Stimulated activated CD8-positive, alpha-beta memory T cell treated with anti-CD3 and anti-CD28 coated beads, Interleukin-7, amount 100 ng/mL, for 1 hour (primary cell): Measurements from ENCODE around the gene CARM1.
"Not testable (repeated sequence)": the region's sequence is repeated elsewhere in the genome, so short reads cannot be mapped to it uniquely, and the experiment has no call there.

Experiments
- DNase-seq, 2 donors: peaks; one replicate each; pipeline ENCODE4 v3.0.0-alpha.2; 2020; ENCODE audit warnings: low read depth in 2 of 2

CARM1 gene

DNA sequence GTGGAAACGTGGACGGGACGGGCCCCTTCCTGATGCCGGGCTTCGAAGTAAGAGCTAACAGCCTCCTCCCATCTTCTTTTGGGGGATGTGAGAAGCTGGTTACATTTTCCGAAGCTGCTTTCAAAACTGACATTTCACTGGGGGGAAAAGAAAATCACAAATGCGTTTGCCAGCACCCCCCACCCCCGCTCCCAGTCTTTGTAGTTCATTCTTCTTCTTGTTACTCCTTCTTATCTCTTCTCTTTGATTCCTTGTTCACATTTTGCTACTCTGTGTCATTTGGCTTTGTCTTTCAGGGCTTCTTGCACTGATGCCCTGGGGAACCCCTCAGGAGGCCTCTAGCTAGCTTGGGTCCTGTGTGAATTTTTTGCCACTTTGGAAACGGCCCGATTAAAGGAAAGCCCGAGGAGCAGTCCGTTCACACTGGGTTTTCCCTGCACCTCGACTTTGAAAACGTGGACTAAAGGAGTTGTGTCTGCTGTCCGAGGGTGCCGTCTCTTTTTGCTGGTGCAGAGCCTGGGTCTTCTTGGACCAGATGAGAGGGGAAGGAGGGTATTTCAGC is 1.3 kb downstream of the CARM1 start:
- no peak for DNase-seq

DNA sequence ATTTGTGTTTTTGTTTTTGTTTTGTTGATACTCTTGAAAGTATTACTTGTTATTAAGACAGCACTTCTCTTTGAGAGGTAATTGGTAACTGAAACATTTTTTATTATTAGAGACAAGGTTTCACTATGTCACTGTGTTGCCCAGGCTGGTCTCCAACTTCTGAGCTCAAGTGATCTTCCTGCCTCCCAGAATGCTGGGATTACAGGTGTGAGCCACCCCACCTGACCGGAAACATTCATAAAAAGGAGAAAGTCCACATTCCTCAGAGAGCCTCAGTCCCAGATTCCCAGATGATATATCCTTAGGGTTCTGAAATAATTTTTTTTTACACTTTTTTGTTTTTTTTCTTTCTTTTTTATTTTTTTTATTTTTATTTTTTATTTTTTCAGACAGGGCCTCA is 2.7 kb downstream of the CARM1 start:
- no peak for DNase-seq

DNA sequence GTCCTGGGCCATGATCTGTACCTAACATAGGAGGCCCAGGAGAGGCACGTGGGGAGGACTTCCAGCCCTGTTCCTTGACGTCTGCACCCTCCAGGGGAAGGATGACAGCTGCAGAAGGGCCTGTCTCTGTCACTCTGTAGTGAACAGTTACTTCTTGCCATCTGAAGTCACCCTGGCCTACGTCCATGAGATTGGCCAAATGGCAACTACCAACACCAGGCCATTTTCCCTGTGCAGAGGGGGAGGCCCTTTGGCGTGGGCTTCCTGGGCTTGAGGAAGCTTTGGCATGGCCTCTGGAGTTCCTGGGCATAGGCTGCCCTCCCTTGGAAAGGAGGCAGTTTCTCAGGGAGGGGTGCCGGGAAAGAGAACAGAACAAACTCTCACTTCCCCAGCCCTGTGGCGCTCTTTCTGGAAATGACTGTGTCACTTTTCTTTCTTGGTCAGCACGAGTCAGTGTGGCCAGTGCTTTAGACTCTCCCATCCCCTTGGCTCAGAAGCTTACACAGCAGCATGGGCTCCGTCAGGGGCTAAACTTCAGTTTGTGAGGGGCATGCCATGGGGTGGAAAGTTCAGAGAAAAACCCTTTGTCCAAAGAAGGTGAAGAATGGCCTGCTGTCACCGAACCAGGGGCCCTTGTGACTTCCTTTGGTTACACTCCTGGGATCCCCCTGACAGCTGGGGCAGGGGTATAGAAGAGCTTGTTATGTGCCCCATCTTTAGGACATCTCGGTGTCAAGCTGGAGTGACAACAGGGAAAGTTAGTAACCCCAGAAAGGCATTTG is 5.3 kb downstream of the CARM1 start:
- DNase-seq, result no peak

DNA sequence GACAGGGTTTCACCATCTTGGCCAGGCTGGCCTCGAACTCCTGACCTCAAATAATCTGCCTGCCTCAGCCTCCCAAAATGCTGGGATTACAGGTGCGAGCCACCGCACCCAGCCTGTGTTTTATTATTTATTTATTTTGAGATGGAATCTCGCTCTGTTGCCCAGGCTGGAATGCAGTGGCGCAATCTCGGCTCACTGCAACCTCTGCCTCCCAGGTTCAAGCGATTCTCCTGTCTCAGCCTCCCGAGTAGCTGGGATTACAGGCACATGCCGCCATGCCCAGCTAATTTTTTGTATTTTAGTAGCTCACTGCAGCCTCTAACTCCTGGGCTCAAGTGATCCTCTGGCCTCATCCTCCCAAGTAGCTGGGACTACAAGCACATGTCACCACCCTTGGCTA is 6.3 kb downstream of the CARM1 start:
- DNase-seq, result not testable (repeated sequence)

DNA sequence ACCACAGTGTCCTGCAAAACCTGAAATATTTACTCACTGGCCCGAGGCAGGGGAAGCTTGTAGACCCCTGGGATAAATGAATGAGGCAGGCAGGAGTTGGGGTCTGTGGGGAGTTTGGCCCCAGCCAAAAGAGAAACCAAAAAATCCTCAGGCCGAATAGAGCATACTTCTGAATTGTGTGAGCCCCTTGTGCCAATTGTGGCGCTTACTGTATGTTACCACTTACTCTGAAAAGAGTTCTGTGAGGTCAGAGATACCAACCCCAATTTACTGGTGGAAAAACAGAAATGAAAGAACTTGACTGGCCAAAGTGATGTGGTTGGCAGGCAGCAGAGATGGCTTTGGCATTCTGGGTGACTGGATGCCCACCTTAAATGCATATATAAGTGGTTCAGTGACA is 6.9 kb downstream of the CARM1 start:
- no peak for DNase-seq

DNA sequence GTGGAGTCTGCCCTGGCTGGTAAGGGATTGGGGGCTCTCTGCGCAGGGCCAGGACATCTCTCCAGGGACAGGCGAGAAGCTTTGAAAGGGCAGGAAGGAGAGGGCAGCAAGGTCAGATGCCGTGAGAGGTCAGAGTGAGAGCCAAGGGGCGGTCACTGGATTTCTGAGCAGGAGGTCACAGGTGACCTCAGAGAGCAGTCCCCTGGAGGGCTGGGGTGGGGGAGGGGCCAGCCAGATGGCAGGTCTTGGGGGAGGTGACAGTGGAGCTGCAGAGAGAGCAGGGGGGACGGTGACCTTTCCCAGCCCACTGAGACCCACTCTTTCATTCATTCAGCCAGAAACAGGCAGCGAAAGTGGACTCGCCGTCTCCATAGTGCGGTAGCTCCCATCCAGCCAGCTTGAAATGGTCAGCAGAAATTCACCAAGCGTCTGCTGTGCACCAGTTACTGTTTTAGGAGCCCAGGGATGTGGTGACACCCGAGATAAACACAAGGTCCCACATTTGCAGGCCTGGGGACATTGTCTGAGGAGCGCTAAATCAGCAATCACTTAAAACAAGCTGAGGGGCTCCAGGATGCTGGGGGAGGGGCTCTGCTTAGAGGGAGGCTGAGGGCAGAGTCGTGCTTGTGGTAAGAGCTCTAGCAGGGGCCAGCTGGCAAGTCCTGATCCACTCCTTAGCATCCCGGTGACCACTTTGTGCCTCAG is 10.2 kb downstream of the CARM1 start:
- no peak for DNase-seq

DNA sequence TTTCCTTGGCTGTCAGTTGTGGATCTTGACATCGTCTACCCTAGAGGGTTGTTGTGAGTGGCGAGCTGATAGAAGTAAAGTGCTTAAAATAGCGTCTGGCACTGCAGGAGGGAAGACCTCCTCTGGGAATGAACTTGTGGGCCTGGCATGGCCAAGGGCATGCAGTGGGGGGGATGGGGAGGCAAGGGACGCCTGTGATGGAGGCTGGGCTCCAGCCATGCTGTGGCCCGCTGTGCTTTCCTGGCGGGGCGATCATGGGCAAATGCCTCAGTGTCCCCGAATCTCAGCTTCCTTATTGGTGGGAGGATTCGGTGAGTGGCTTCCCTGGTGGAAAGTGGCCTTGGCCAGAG is 10.7 kb downstream of the CARM1 start:
- no peak for DNase-seq

DNA sequence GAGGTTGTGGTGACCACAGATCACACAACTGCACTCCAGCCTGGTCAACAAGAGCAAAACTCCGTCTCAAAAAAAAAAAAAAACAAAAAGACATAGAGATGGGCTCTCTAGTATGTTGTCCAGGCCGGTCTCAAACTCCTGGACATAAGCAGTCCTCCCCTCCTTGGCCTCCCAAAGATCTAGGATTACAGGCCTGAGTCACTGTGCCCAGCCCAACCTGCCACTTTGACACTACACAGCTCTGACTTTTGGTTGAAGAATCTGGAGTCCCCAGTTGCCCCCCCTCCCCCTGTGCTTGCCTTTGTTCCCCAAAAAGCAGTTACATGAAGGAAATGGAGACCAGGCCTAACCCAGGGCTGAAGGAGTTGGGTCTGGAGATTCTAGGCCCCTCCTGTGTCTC is 12.9 kb downstream of the CARM1 start:
- no peak for DNase-seq

DNA sequence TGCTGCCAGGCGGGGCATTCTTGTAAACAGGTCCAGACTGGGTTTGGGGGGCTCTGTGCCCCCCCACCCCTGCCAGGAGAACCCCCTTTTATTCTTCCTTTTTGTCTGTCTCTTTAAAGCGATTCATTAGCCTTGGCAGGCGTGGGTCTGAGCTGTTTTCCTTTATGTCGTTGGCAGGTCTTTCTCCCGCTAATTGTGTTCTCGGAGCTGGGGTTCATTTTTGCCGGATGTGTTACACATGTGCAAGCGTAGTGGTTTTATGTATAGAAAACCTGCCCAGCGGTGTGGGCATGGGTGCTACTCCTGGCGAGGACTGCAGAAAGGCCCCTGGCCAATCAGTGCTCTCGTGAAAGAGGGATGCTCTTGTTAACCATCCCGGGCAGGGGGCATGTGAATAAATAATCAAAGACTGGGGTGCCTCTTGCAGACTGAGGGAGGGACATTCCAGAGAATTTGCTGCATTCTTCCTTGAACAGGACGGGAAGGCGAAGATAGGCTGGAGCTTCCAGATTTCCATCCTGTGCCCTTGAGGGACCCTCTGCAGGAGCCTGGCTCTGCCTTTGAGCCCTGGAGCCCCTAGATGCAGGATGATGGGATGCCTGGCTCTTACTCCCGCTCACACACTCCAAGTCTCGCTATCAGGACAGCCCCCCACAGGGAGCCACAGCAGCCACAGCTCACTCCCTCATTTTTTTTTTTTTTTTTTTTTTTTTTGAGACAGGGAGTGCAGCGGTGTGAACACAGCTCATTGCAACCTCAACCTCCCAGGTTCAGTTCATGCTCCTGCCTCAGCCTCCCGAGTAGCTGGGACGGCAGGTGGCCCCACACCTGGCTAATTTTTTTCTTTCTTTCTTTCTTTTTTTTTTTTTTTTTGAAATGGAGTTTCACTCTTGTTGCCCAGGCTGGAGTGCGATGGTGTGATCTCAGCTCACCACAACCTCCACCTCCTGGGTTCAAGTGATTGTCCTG is 14.1 kb downstream of the CARM1 start:
- no peak for DNase-seq

DNA sequence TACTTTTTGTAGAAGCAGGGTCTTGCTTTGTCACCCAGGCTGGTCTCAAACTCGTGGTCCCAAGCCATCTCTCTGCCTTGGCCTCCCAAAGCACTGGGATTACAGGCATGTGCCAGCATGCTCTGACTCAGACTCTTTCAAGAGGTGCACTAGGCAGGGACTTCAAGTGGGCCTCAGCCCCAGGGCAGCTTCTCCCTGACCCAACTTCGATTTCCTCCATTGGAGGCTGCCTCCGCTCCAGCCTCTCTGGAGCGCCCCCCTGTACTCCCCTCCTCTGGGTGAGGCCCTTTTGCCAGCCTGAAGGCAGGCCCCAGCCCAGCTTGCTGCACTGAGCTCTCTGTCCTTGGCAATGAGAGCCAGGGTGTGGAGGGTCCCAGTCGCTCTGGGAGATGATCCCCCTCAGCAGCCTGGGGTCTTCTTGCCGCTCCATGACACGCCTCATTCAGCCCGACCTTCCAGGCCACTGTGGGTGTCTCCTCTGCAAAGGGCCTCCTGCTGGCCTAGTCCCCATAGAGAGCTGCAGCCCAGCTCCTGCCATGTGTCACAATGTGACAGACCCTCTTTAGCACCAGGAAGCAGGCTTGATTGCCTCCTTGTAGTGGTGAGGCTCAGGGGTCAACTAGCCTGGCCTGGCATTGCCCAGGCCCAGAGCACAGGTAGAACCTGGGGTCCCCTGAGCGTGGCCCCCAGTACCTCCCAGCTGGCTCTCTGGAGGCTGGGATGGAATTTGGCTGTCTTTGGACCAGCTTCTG is 16.4 kb downstream of the CARM1 start:
- no peak for DNase-seq

DNA sequence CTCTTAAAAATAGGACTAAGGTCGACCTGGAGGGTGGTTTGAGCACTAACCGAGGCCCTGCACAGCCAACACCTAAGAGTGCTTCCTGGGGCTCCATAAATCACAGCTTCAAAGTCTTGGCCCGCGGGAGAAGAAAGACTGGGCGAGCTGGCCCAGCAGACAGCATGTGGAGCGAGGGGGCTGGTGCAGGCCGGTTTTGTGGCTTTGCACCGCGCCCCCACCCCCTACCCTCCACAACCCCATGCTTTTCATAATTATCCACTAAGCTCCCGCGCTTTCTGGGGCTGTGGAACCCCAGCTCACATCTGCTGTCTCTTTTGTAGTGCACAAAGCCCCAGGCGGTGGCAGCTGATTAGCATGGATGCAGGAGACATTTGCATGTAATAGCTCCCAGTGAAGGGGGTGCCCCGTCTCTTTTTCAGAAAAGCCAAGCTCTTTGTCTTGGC is 17.1 kb downstream of the CARM1 start:
- no peak for DNase-seq

DNA sequence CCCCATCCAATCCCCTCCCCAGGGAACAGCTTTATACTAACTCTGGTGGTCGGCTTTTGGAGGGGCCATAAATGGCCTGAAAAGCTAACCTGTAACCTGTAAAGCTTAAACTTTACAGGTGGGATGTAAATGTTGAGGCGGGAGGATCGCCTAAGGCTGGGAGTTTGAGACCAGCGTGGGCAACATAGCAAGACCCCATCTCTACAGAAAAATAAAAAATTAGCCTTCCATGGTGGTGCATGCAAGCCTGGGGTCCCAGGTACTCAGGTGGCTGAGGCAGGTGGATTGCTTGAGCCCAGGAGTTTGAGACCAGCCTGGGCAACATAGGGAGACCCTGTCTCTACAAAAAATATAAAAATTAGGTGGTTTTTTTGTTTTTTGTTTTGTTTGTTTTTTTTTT is 18.5 kb downstream of the CARM1 start:
- no peak for DNase-seq

DNA sequence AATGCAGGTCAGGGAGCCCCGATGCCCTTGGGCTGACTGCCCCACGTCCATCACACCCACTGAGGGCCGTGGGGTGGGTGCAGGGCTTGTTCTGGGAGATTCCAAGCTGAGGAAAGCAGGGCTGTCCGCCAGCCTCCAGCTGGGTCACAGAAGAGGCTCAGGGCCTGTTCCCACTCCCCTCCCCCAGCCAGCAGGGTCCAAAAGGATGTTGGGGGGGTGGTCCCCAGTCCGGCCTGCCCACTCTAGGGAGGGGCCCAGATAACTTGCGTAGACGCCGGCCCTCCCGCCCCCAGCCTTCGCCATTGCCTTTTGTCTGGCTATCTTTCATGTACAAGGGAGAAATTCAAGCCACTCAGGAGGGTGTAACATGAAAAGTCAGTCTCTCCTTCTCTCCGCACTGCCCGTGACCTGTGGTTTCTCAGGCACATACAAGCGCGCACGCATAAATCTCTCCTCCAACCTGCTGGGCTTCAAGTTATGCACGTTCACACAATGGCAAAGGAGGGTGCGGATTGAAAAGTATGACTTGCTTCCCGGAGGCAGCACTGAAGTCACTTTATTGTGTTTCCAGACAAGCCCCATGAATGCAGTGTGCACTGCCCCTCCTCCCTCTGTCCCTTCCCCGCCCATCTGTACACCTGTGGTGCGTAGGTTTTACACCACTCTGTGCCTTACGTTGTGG is 20.2 kb downstream of the CARM1 start:
- DNase-seq, result no peak

DNA sequence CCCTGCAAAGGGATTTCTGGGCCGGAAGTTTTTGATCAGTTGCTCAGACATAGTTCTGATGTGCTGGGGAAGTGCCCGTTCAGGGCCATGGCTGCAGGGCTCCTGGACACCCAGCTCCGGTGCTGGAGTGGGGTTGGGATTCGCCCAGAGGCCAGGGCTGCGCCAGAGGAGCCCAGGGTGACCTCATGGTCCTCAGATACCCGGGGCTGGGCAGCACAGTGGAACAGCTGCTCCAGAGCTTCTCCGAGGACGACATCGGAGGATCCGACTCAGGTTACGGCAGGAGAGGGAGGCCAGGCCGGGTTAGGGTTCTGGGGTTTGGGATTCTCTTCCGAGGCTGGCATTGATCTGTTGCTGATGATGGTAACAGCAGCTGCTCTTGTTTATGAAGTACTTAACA is 20.9 kb downstream of the CARM1 start:
- no peak for DNase-seq

DNA sequence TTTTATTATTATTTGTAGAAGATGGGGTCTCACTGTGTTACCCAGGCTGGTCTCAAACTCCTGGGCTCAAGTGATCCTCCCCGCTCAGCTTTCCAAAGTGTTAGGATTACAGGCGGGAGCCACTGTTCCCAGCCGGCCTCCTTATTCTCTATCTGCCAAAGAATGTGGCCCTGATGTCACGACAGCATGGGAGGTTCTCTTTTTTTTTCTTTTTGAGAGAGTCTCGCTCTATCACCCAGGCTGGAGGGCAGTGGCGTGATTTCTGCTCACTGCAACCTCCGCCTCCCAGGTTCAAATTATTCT is 23.5 kb downstream of the CARM1 start:
- no peak for DNase-seq

DNA sequence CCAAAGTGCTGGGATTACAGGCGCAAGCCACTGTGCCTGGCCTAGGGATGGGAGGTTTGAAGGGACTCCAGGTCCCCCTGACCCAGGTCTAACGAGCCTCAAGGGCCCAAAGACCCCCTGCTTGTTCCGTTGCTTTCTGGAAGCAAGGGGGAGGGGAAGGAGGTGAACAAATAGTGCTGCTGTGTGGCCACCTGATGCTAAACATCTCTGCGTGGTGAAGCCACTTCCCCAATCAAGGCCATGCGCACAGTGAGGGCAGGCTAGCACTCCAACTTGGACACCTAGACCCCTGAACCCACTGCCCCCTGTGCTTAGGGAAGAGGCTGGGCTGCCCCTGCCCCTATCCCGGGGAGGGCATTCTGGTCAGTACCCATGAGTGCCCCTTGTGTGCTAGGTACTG is 24.0 kb downstream of the CARM1 start:
- DNase-seq, result no peak

DNA sequence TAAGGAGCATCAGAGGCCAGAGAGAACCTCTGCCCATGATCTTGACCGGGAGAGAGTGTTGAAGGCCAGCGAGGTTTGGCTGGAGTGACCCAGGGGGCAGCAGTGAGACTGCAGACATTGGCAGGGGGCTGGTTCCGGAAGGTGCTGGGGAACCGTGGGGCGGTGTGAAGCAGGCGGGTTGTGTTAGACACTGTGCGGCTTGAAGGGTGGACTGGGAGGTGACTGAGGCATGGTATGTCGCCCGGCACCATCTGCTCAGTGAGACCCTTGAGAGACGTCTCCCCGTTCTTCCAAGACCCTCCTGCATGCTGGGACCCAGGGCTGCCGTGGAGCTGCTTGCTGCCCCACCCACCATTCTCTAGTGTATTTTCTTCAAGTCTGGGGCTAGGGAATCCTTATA is 24.6 kb downstream of the CARM1 start:
- DNase-seq, result no peak

DNA sequence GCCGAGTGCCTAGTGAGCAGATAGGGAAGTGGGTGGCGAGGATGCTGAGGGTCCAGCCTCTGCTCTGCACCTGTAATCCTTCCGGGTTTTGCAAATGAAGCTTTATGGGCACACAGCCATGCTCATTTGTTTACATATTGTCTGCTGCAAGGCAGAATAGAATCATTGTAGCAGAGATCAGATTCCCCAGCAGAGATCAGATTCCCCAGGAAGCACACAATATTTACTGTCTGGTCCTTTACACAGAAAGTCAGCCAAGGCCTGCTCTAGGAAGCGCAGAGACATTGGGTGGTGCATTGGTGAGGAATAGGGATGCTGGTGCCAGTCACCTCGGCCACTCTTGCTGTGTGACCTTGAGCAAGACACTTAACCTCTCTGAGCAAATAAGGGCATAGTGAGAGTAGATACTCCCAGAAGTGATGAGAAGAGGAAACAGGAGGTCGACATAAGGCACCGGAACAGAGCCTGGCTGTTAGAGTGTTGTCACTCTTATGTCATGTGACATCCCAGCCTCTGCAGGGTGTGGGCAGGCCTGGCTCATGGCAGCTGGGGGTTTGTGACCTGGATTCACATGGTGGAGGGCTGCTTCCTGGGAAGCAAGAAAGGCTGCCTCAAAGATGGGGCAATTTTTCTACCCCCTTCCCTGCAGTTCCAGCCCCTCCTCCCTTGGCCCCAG is 25.6 kb downstream of the CARM1 start:
- no peak for DNase-seq

DNA sequence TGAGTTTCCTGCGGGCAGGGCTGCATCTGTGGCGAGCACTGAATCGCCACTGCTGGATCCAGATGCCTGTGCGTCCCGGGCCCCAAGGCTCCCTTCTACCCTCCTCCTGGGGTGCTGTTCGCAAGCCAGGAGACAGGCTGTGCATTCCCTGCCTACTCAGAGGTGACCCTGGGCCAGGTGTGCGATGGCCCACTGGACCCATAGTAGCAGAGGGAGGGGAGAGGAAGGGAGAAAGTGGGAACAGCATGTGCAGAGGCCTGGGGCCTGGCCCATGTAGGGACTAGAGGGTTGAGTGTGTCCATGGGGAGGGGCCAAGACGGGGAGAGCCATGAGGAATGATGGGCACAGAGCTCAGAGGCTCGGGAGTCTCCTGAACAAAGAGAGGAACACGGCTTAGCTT is 27.3 kb downstream of the CARM1 start:
- no peak for DNase-seq

DNA sequence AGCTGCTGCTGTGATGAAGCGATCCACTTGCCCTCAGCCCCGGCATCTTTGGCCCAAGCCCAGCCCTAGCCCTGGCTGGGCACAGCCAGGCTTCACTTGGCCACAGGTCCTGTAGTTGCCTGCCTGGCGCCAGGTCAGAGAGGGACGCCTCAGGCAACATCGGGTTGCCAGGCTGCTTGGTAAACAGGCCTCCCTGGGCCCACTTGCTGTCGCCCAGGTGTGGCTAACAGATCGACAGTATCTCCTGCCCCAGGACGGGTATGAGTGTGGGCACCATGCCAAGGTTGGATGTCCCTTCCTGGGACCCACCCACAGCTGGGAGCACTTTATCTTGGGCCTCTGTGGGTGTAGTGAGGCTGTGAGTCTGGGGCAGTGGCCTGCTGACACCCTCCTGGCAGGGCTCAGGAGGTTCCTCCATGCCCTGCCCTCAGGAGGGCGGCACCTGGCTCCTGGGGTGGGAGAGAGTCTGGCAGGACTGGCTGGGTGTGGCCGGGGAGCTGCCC is 27.8 kb downstream of the CARM1 start:
- DNase-seq, result no peak
